ENCODE data around the gene SPATA2L.

GRCh38 chr16:89738538-89739317 is 37.2 kb upstream of the SPATA2L start:
- TF ChIP-seq CTCF (IDR thresholded peaks at IDR 0.05): no peak
- TF ChIP-seq POLR2A (IDR thresholded peaks at IDR 0.05): no peak
